PC-9 (cell line): ENCODE measurements around the gene INPP4A.

Source experiments
- EZH2 ChIP-seq: fragments of 200-600 bp; sonication (generic); IDR thresholded peaks from 2 replicates; pipeline ENCODE4 v1.8.0; 2017; ENCODE audit warnings: antibody characterized with exemption, low read depth
- TF ChIP-seq, protein P1 (sequence below): fragments of 200-600 bp; sonication (generic); conservative IDR thresholded peaks from 2 replicates; pipeline ENCODE4 v1.6.1; 2017; ENCODE audit warnings: mixed run types, antibody characterized with exemption, mild to moderate bottlenecking, moderate library complexity

GRCh38 chr2:98478088-98478551 is 33.5 kb downstream of the INPP4A start:
- TF ChIP-seq, protein P1, sequence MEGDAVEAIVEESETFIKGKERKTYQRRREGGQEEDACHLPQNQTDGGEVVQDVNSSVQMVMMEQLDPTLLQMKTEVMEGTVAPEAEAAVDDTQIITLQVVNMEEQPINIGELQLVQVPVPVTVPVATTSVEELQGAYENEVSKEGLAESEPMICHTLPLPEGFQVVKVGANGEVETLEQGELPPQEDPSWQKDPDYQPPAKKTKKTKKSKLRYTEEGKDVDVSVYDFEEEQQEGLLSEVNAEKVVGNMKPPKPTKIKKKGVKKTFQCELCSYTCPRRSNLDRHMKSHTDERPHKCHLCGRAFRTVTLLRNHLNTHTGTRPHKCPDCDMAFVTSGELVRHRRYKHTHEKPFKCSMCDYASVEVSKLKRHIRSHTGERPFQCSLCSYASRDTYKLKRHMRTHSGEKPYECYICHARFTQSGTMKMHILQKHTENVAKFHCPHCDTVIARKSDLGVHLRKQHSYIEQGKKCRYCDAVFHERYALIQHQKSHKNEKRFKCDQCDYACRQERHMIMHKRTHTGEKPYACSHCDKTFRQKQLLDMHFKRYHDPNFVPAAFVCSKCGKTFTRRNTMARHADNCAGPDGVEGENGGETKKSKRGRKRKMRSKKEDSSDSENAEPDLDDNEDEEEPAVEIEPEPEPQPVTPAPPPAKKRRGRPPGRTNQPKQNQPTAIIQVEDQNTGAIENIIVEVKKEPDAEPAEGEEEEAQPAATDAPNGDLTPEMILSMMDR, result no peak
- no peak for TF ChIP-seq EZH2
